ENCODE results near the gene PPP1R12C.
"Not testable (repeated sequence)": the region's sequence is repeated elsewhere in the genome, so short reads cannot be mapped to it uniquely, and the experiment has no call there.

PPP1R12C gene

DNA sequence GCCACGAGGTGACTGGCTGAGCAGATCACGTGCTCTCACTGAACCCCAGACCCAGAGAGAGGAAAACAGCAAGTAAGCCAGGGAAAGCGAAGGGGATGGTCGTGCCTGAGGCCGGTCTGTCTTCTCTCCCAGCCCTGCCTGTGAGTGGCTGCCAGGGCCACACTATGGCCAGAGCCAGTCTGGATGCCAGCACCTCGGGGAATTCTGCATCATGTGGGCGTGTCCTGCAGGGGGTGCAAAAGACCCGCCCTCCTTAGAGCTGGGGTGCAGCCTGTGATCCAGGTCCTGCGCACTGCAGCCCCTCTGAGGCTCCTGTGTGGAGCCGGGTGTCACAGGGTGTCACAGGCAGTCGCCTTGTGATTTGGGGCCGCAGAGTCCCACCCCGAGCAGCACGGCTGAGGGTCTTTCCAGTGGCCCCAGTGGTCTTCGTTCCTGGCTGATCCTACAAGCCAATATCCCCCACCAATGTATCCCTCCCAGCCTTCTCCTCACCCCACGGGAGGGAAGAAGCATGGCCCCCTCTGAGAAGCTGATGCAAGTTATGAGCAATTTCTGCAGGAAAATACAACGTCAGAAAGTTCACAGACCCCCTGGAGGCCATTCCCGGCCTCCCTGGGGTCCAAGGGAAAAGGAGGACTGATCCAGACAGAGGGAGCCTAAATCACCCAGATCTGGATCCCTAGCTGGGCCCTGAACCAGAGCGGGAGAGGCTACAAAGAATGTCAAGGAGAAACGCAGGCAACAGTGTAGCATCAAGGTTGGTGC lies 7.7 kb downstream of the PPP1R12C start:
- DNase-seq = no peak

DNA sequence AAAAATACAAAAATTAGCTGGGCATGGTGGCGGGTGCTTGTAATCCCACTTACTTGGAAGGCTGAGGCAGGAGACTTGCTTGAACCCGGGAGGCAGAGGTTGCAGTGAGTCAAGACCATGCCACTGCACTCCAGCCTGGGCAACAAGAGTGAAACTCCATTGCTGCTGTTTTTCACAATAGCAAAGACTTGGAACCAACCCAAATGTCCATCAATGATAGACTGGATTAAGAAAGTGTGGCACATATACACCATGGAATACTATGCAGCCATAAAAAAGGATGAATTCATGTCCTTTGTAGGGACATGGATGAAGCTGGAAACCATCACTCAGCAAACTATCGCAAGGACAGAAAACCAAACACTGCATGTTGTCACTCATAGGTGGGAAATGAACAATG lies 10.2 kb downstream of the PPP1R12C start:
- not testable (repeated sequence) for DNase-seq

DNA sequence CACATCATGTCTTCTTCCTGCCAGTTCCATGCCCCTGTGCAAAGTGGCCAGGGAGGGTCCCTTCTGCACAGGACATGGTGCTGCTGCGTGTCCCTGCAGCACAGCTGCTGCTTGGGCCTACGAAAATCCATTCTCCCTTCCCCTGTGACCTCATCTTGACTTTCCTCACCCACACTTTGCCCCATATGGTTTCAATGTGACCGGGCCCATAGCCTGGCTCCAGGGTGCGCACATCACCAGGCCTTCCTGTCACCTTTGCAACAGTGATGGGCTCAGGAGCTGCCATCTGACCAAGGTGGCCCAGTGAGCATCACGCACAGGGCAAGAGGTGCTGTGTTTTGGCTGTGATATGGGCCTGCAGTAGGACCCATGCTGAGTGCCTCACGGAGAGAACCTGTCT lies 10.8 kb downstream of the PPP1R12C start:
- no peak for DNase-seq

DNA sequence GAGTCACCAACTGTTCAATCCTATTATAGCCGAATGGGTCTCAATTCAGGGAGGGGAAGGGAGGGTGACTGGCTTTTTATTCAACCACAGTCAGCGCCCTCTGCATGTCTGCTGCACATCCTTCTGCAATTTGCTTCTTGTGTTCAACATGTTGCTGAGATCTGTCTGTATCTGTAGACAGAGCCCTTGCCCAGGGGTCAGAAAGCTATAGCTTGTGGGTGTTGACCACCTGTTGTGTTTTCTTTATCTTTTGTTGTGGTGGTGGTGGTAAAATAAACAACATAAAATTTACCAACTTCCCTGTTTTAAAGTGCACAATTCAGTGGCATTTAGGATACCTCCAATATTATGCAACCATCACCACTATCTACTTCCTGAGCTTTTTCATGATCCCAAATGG lies 12.2 kb downstream of the PPP1R12C start:
- no peak for DNase-seq

DNA sequence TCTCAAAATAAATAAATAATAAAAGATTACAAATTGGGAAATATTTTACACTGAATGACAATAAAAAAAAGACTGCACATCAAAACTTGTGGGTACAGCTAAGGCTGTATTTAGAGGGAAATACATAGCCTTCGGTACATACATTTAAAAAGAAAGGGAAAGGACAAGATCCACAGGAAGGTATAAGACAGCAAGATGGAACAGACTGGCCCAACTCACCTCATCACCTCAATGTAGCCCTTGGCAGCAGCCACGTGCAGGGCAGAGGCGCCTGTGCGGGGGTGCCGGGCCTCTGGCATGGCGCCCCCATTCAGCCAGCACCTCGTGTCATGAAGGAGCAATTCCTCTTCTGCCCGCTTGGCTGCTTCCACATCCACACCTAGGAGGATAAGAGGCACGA lies 14.2 kb downstream of the PPP1R12C start:
- DNase-seq = no peak

DNA sequence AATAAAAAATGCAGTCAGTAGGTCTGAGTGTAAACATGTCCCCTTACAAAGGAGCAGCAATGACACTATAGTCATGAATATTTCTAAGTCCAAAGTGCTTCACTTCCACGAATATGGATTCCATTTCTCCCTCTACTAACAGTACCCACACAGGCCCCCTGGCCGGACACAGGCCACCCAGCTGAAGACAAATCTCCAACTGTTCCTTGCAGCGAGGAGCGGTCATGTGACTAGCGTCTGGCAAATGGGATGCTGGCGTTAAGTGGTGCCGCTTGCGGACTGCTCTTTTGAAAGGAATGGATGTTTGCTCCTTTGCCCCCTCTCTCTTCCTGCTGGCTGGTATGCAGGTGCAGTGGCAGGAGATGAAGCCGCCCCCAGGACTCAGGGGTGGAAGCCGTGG lies 16.2 kb downstream of the PPP1R12C start:
- DNase-seq = no peak

DNA sequence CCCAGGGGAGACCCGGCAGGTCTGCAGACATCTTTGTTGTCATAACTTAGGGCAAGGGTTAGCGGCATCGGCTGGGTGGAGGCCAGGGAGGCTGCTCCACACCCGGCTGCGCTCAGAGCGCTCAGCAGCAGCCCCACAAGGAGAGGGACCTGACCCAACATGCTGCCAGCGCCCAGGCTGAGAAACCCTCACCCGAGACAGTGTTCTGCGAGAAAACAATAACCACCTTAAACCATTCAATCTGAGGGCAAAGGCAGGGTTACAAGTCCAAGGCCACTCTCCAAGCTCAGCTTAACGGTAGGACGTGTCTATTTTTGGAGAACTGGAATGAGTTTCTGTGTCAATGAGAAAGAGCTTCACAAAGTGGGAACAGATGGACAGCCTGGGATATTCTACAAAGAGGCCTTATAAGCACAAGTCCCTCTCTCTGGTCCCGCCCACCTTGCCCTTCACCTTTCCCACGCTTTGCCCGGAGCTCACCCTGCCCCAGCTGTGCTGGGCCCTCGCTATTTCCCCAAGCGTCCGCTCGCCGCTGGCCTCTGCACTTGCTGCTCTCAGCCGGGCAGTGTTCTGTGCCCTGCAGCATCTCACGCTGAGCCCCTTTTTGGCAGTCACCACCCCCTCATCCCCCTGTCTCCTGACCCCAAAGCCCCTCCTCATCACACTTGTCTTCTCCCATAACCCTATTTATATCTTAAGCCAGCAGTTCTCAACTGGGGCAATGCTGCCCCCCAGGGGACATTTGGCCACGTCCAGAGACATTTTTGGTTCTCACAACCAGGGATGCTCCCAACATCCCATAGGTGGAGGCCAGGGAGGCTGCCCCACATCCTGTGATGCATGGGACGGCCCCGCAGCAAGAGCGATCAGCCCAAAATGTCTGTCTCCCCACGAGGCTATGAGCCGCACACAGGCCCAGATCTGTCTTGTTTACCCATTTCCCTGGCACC lies 17.6 kb downstream of the PPP1R12C start:
- no peak for DNase-seq

DNA sequence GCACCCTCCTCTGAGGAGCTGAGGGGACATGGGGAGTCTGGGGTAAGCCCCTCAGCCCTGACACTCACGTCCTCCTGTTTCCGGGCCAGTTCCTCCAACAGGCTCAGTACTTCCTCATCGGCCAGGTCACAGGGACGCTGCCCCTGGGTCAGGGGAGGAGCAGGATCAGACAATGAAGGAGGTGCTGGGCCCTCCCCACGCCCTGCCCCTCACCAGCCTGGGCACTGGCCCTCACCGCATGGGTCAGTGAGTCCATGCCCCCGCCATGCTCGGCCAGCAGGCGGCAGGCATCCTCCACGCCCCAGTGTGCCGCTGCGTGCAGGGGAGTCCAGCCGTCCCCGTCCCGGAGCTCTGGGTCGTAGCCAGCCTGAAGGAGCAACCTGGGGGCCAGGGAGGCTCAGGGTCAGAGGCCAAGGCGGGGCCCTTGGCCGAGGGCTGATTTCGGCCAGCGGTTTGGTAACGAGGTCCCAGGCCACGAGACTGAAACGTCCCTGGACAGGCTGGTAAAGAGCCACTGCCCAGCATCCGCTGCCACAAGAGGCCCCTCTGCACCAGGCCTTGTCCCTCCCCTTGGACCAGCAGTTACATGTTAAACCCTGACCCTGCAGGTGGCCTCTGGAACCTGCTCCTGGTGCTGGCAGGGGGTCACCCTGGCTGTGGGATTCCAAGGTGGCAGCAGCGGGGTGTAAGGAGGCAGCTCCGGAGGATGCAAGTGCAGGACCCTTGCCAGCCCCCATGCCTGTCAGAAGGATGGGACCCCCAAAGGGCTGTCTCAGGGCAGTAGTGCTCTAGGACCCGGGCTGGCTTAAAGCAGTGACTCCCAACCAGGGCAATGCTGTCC lies 18.5 kb downstream of the PPP1R12C start:
- DNase-seq = no peak

DNA sequence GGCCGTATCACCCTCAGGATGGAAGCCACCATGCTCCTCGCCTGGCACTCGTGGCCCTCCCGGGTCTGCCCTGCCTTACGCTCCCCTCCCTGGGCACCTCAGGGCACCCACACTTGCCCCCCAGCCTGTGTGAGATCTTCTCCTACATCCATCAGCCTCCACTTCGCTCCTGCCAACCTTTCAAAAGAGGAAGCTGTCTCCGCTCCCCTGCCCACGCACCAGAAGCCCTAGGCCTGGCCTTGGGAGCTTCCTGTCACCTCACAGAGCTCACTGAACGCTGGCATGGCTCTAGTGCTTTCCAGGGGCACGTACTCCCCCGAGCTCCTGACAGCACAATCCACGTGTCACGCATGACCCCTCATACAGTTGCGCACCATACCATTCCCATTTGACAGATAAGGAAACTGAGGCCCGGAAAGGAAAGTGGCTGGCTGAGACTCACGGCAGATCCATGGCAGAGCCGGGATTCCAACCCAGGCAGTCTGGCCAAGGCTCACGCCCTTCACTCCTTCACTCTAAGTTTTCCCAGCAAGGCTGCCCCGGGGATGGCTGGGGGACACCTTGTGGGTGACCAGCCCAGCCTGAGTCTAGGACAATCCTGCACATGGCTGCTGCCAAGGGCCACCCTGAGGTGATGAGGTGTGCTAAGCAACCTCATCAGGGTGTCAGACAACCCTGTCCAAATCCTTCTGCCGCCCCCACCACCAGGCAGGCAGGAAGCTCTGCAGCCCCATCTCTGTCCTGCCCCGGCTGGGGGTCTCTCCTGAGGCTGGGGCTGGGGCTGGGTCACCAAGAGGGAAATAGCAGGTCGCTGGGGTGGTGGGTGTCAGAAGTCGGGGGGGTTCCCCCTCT lies 19.3 kb downstream of the PPP1R12C start:
- DNase-seq = no peak

DNA sequence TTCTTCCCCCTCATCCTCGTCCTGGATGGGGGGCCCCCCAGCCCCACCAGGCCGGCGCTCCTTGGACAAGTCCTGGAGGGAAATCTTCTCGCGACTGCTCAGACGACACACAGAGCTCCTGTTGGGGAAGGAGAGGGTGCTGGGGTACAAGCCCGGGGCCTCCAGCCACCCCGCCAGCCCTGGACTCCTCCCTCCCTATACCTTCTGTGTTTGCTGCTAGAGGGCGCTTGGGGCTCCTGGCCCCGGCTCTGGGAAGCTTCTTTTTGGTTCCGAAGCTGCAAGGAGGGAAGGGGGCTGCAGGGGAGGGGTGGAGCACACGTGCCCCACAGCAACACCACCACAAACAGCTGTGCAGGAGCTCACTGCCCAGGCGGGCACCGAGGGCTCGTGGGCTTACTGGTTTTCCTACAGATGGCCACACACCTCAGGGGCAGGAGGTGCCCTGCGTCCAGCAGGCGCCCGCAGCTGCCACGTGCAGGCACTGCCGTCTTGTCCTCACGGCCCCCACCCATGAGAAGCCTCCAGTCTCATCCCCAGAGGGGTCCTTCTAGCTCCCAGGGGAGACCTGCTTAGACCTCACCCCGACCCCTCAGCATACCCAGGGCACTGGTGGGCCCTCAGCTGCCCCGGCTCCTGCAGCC lies 21.3 kb downstream of the PPP1R12C start:
- DNase-seq = no peak

DNA sequence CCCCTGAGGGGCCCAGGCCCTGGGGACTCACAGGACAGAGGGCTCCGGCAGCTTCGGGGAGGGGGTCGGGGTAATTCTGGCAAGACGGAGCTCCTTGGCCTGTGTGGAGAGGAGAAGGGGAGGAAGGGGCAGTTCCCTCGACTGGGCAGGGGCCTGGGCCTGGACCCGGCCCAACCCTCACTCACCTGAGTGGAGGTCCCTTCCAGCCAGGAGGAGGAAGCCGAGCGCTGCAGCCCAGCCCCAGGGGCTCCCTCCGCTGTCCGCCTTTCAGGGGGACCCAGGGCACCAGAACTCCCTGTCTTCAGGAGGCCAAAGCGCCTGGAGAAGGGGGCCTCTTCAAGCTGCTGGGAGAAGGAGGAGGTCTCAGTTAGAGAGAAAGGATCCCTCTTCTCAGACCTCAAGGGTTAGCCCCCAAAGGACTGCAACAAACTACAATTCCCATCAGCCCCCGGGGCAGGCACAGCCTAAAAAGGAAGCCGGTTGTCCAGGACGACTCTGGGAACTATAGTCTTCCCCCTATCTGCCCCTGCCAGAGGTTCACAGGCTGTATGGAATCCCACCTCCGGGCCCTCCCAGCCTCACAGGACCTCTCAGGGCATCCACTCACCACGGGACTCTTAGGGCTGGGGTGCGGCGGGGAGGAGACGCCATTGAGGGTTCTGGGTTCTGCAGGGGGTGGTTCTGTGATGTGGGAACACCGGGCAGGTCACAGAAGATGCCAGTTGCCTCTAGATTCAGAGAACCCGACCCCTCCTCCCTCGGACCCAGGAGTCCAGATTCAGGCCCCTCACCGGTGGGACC lies 22.0 kb downstream of the PPP1R12C start:
- DNase-seq = no peak

DNA sequence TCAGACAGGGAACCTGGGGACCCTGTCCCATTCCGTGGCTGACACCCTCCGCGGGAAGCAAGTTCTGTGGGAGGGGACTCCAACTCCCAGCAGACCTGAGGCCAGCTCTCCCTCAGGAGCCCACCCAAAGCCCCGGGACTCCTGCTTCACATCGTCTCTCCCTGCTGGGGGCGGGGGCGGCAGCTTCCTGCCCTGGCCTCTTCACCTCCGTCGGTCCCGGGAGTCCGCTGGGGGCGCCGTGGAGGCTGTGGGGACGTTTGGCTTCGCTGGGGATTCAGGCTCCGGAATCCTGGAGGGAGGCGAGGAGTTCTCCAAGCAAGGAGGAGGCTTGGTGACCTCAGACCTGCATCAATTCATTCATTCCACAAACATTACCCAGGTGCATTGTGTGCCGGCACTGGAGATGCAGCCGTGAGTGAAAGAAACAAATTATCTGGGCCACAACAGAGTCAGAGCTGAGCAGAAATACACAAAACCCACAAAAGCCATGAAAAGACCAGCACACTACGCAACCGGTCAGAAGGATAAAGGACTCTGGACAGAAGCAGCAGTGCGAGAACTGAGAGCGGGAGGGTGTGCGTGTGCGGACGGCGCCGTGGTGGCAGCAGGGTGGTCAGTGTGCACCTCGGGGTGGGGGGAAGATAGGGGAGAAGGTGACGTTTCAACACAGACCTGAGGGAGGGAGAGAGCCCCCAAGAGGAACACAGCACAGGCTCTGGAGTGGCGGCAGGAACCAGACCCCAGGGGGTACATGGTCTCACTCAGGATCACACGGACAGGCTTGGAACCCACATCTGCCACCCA lies 22.8 kb downstream of the PPP1R12C start:
- DNase-seq = no peak

DNA sequence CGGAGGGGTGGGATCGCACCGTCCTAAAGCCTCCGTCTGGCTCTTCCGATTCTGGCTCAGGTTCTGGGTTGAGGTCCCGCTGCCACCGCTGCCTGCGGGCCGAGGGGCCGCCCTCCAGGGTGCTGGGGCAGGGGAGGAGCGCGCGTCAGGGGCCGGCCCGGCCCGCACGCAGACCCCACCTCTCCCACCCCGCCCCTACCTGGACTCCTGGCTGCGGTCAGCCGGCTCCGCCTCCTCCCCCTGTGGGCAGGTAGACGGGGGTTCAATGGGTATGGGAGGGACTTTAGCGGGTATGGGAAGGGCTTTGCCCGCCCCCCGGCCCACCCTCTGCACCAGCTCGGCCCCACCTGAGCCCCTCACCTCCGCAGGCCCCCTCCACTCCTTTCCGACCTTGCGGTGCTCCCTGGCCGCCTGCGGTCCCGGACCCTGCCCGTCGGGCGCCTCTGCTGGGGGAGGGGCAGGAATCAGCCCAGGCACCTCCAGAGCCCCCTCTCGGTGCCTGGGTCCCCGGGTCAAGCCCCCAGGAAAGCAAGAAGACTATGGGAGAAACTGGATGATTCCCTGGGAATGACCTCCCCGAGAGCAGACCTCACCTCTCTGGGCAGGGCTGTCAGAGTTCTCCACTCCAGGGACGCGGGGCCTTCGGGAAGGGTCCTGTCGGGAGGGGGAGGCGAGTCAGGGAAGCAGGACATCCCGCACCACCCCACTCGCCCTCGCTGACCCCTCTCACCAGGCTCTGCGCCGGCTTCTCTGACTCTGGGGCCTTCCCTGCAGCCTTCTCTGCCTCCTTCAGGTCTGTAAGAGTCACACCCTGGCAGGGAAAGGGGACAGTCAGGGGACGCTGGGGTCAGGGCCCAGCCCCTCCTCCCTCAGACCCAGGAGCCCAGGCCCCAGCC lies 24.8 kb downstream of the PPP1R12C start:
- DNase-seq = no peak

DNA sequence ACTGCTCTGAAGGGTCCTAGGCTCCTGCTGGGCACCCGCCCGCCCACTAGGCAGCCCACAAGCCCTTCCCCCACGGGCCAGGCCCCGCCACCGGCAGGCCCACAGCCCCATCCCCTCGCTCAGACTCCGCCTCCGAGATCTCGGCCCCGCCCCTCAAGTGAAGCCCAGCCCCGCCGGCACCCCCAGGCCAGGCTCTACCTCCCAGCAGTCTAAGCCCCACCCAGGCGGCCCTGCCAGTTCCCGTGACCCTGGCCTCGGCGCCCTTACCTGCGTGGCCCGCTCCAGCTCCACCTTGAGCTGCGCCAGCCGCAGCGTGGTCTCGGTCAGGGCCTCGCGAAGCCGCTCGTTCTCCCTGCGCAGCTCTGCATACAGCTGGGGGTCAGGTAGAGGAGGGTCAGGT lies 25.5 kb downstream of the PPP1R12C start:
- no peak for DNase-seq

DNA sequence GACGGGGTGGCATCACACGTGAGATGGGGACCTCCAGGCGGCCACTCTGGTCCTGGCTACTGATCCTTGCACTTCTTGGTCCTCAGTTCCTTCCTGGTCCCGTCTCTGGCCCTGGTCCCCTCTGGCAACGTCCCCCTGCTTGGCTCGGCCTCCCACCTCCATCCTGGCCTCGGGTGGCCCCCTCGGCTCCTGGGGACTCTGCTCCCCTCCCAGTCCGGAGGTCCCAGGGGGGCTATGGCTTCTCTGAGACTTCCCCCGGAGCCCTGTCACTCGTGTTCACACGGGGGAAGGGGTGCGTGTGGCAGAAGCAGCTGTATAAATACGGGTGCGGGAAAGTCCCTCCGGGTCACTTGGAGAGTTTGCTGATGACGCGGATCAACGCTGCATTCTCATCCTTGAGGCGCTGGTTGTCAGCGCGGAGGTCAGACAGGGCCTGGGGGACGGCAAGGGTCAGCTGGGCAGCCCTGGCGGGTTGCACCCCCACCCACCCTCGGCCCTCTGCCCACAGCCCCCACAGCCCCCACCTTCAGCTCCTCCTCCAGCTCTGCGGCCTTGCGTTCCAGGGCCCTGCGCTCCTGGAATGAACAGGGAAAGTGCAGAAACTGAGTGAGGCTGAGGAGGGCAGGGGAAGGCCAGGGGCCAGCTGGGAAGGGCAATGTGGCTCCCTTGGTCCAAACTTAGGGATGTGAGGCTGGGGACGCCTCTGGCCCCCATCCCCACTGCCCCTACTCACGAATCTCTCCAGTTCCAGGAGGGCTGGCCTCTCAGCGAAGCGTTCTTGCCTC lies 26.1 kb downstream of the PPP1R12C start:
- DNase-seq = no peak

DNA sequence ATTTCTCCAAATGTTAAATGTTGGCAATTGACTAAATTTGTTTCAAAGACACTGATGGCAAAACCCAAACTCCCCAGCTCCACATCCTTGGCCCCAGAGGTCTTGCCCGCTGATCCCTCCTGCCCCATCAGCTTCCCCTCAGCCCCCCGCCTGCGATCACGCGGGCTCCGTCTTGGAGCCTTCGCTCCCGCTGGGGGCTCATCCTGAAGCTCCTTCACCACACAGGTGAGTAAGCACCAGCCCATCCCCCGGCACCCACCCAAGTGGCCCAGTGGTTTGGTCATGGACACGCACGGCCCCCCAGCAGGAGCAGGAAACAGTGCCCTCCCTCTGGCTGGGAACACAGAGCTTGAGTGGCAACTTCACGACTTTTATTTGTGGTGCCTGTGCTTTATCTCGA lies 26.9 kb downstream of the PPP1R12C start:
- DNase-seq = no peak

DNA sequence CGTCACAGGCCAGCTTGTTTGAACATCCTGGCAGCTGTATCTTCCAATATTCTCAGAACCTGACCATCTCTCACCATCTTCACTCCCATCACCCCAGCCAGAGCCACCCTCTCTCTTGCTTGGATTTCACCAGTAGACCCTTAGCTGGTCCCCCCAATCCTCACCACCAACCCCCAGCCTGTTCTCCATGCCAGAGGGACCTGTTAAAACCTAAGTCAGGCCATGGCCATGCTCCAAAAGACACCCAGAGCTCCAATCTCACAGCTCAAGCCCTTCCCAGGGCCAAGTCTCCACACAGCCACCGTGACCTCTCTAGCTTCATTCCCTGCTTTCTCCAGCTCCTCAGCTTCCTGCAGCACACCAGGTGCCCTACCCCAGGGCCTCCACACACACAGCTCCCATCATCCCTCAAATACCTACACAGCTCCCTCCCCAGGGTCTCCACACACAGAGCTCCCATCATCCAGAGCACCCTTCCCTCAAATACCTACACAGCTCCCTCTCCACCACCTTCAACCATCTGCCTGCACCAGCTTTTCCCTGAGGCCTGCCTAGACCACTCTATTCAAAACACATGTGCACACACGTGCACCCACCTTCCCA lies 28.0 kb downstream of the PPP1R12C start:
- DNase-seq = no peak

All from cortex of kidney (tissue), 1 donor.